ENCODE measurements around the gene CRYZL1. TPM values are rescaled to one million over a fixed set of nuclear protein-coding genes. Genes with fewer than 3 reads are reported as not detected.

CRYZL1 gene
- total and polyA plus RNA-seq, 2 of the 8 experiments (the other 6 are each of a cell fraction or from before 2014, with no cell fraction given): 15.6 to 15.8 TPM

- Histone ChIP-seq H3K14ac (ENCODE audit: insufficient read length) (no peak overlapping the region), H2BK12ac (ENCODE audit: low read depth, low read length) (no peak overlapping the region), H3K79me2 (ENCODE audit: control insufficient read depth in 1 of 2, insufficient read depth in 2 of 2, low read length in 2 of 2) (peaks cover 3 to 41% of the 10 kb centered on the region in 2 experiments; a peak in 3 of 4 replicates), H3K9ac (replicated peaks in 1 of 4; ENCODE audit: extremely low read depth in 1 of 4, low read depth in 3 of 4, low read length in 3 of 4) (no peak overlapping the region), H4K5ac (ENCODE audit: insufficient read length, low read depth, low read length) (no peak overlapping the region), H4K20me1 (replicated peaks in 1 of 2; ENCODE audit: control insufficient read depth in 1 of 2, insufficient read depth in 2 of 2, low read length in 2 of 2) (peaks cover 5 to 10% of the 10 kb centered on the region in 2 experiments), H3K4ac (replicated peaks; ENCODE audit: insufficient read length, low read depth, low read length) (no peak overlapping the region), H2BK20ac (ENCODE audit: low read length) (no peak overlapping the region), H3K4me1 (replicated peaks in 1 of 4; ENCODE audit: control insufficient read depth in 3 of 4, insufficient read depth in 4 of 4, low read length in 3 of 4) (no peaks in the 10 kb centered on the region), H3K79me1 (ENCODE audit: low read depth, low read length) (no peaks in the 10 kb centered on the region), H2BK15ac (ENCODE audit: low read length) (no peak overlapping the region), H3K9me3 (ENCODE audit: insufficient read depth in 2 of 2, low read depth in 1 of 2, low read length in 1 of 2) (no peaks in the 10 kb centered on the region), H3K23me2 (ENCODE audit: low read depth, low read length) (no peaks in the 10 kb centered on the region), H4K8ac (ENCODE audit: extremely low read depth, insufficient read depth, low read length) (no peak overlapping the region), H3K4me2 (ENCODE audit: insufficient read depth in 1 of 2, low read depth in 2 of 2, low read length in 2 of 2) (no peak overlapping the region), H2BK120ac (replicated peaks; ENCODE audit: low read depth, low read length) (no peak overlapping the region), H2BK5ac (ENCODE audit: low read depth, low read length) (no peak overlapping the region), H3K4me3 (ENCODE audit: extremely low read depth in 1 of 4, insufficient read depth in 2 of 4, low read depth in 3 of 4, low read length in 4 of 4) (no peak overlapping the region), H4K91ac (replicated peaks; ENCODE audit: insufficient read length, low read length) (no peak overlapping the region), H3K36me3 (ENCODE audit: control insufficient read depth in 2 of 4, insufficient read depth in 4 of 4, low read length in 3 of 4) (peaks cover 18 to 71% (median 43%) of the 10 kb centered on the region in 4 experiments), H3K18ac (ENCODE audit: extremely low read depth, low read length) (no peak overlapping the region), H3K56ac (replicated peaks; ENCODE audit: insufficient read length, low read depth, low read length) (no peak overlapping the region), H2AK5ac (ENCODE audit: low read depth, low read length) (no peak overlapping the region), H3K27ac (ENCODE audit: low read depth, low read length) (no peak overlapping the region), H3K23ac (ENCODE audit: insufficient read length) (no peak overlapping the region), H3K27me3 (replicated peaks in 1 of 4; ENCODE audit: control insufficient read depth in 3 of 4, extremely low read depth in 1 of 4, insufficient read depth in 3 of 4, low read length in 3 of 4) (no peaks in the 10 kb centered on the region), H2AFZ (ENCODE audit: low read length) (no peak overlapping the region)
- ChIA-PET POLR2A (ENCODE audit: partially characterized antibody) (interaction anchor here (0.9 to 1.6 kb wide), 2 partner anchors 26 to 44 kb away, joined by 3 read pairs; partner anchors contain the start of gene DONSON), CTCF (ENCODE audit: partially characterized antibody) (interaction anchor here (1.1 kb wide), 1 partner anchor 43 kb away, joined by 3 read pairs; no protein-coding TSS in a partner anchor)
- WGBS, 2 experiments (ENCODE audit: extremely low coverage in 1 of 2, insufficient coverage in 1 of 2, insufficient read length in 1 of 2, insufficient replicate concordance in 2 of 2, low coverage in 1 of 2, low lambda C conversion rate in 2 of 2, missing lambda C conversion rate in 1 of 2): 98% methylated on average over 2 of the region's 2 CpGs; no CpG with 5 or more reads in 1 of the 2 experiments
- DNase-seq (ENCODE audit: low read depth in 1 of 2, low spot score in 2 of 2) (no peak), FAIRE-seq (no peak)
- no peak for TF ChIP-seq ATF2 (IDR thresholded peaks at IDR 0.05; ENCODE audit: low read length)
- TF ChIP-seq NRF1 (IDR thresholded peaks at IDR 0.05; ENCODE audit: low read depth, low read length): no peak
- TF ChIP-seq, protein P1, sequence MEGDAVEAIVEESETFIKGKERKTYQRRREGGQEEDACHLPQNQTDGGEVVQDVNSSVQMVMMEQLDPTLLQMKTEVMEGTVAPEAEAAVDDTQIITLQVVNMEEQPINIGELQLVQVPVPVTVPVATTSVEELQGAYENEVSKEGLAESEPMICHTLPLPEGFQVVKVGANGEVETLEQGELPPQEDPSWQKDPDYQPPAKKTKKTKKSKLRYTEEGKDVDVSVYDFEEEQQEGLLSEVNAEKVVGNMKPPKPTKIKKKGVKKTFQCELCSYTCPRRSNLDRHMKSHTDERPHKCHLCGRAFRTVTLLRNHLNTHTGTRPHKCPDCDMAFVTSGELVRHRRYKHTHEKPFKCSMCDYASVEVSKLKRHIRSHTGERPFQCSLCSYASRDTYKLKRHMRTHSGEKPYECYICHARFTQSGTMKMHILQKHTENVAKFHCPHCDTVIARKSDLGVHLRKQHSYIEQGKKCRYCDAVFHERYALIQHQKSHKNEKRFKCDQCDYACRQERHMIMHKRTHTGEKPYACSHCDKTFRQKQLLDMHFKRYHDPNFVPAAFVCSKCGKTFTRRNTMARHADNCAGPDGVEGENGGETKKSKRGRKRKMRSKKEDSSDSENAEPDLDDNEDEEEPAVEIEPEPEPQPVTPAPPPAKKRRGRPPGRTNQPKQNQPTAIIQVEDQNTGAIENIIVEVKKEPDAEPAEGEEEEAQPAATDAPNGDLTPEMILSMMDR (IDR thresholded peaks at IDR 0.05; ENCODE audit: control extremely low read depth in 1 of 3, insufficient read depth in 1 of 3, low read depth in 1 of 3, low read length in 3 of 3): no peak
- no peak for TF ChIP-seq EP300 (IDR thresholded peaks at IDR 0.05; ENCODE audit: borderline replicate concordance in 1 of 2, low read depth in 2 of 2, low read length in 2 of 2)
- no peak for TF ChIP-seq RNF2 (IDR thresholded peaks at IDR 0.05; ENCODE audit: borderline replicate concordance, low read depth, low read length, missing control alignments, poor library complexity, severe bottlenecking)
- TF ChIP-seq POLR2A (IDR thresholded peaks at IDR 0.05; ENCODE audit: control extremely low read depth in 1 of 2, low read depth in 2 of 2, low read length in 2 of 2): no peak
- no peak for TF ChIP-seq GABPA (IDR thresholded peaks at IDR 0.05; ENCODE audit: borderline replicate concordance, insufficient read depth, low read length)
- TF ChIP-seq TAF7 (optimal IDR thresholded peaks at IDR 0.05; ENCODE audit: borderline replicate concordance, low read depth, low read length): no peak
These were observed 79.2 kb downstream of the CRYZL1 start for GRCh38 chr21:33562389-33562788.

Measured in H1 (cell line).